HCT116 (cell line): ENCODE measurements around the gene KIAA0232.

Experiments used
- CBX3 ChIP-seq: IDR thresholded peaks from 2 replicates; pipeline ENCODE4 v1.6.1; 2012; ENCODE audit warnings: low read depth
- CEBPB ChIP-seq: IDR thresholded peaks from 2 replicates; pipeline ENCODE4 v1.6.1; 2012; ENCODE audit warnings: low read depth
- EZH2 ChIP-seq: fragments of 200-600 bp; sonication (generic); IDR thresholded peaks from 2 replicates; pipeline ENCODE4 v1.6.1; 2017; ENCODE audit warnings: antibody characterized with exemption, mixed run types
- POLR2A ChIP-seq: IDR thresholded peaks from 2 replicates; pipeline ENCODE4 v1.7.0; 2011; ENCODE audit warnings: borderline replicate concordance; ENCODE audit not compliant: insufficient read depth, insufficient read length; ENCODE audit errors: extremely low read depth
- POLR2AphosphoS5 ChIP-seq: IDR thresholded peaks from 2 replicates; pipeline ENCODE4 v1.6.1; 2011; ENCODE audit warnings: mild to moderate bottlenecking, low read depth, low read length, moderate library complexity
- ZNF274 ChIP-seq: fragments of 200-500 bp; sonication (Bioruptor generic); IDR thresholded peaks from 2 replicates; pipeline ENCODE4 v1.6.1; 2014; ENCODE audit warnings: mild to moderate bottlenecking, low read depth, low read length, inconsistent platforms
- TF ChIP-seq, protein P1 (sequence below): IDR thresholded peaks from 2 replicates; pipeline ENCODE4 v1.6.1; 2011; ENCODE audit warnings: mild to moderate bottlenecking, low read length, moderate library complexity; ENCODE audit not compliant: insufficient replicate concordance; ENCODE audit errors: extremely low read depth
- TF ChIP-seq, protein P2 (sequence below), 3 experiments: fragments of 200-600 bp in 1 of 3; sonication (generic) in 1 of 3; IDR thresholded peaks in 2 of 3; conservative IDR thresholded peaks in 1 of 3; 2 replicates each; pipeline ENCODE4 v1.5.1; 2012 to 2017; ENCODE audit warnings: low read depth in 2 of 3, low read length in 2 of 3, antibody characterized with exemption in 1 of 3, borderline replicate concordance in 1 of 3, control low read depth in 1 of 3, mild to moderate bottlenecking in 1 of 3, mixed read lengths in 1 of 3, mixed run types in 1 of 3, moderate library complexity in 1 of 3; ENCODE audit not compliant: insufficient read depth in 1 of 3
- TF ChIP-seq, protein P3 (sequence below): IDR thresholded peaks from 2 replicates; pipeline ENCODE4 v1.6.1; 2012

DNA sequence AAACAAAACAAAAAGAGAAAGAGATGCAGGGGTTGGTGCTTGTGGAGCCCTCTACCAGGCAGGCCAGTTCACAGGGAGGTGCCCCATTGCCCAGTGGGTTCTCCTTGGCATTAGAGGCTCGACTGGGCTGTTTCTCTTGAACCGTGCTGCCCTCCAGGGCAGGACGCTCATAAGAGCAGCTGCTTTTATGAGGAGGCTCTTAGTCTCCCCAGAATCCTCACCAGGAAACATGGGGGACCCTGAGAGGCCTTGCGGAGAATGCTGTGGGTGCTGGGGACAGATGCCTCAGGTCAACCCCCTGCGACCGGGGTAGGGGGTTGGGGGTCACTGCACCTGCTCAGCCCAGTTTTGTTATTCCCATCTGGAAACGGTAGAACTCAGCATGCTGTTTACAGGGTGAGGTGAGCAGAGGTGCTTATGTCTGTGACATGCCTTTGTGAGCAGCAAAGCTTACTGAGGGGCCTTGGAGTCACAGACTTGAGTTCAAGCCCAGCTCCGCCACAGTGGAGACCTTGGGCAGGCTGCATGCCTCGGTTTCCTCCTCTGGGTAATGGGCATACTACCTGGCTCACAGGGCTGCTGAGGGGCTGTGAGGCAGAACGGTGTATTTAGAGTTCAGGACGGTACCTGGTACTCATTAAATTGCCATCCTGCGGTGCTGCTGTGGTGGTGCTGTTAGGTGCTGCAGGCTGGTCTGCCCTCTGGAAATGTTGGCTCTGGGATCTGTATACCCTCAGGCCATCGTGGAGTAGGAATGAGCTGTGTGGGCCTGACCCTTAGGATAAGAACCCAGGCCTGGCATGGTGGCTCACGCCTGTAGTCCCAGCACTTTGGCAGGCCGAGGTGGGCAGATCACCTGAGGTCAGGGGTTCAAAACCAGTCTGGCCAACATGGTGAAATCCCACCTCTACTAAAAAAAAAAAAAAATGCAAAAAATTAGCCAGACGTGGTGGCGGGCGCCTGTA is 132.8 kb downstream of the KIAA0232 start:
- TF ChIP-seq, protein P1, sequence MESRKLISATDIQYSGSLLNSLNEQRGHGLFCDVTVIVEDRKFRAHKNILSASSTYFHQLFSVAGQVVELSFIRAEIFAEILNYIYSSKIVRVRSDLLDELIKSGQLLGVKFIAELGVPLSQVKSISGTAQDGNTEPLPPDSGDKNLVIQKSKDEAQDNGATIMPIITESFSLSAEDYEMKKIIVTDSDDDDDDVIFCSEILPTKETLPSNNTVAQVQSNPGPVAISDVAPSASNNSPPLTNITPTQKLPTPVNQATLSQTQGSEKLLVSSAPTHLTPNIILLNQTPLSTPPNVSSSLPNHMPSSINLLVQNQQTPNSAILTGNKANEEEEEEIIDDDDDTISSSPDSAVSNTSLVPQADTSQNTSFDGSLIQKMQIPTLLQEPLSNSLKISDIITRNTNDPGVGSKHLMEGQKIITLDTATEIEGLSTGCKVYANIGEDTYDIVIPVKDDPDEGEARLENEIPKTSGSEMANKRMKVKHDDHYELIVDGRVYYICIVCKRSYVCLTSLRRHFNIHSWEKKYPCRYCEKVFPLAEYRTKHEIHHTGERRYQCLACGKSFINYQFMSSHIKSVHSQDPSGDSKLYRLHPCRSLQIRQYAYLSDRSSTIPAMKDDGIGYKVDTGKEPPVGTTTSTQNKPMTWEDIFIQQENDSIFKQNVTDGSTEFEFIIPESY: no peak
- TF ChIP-seq, protein P2, sequence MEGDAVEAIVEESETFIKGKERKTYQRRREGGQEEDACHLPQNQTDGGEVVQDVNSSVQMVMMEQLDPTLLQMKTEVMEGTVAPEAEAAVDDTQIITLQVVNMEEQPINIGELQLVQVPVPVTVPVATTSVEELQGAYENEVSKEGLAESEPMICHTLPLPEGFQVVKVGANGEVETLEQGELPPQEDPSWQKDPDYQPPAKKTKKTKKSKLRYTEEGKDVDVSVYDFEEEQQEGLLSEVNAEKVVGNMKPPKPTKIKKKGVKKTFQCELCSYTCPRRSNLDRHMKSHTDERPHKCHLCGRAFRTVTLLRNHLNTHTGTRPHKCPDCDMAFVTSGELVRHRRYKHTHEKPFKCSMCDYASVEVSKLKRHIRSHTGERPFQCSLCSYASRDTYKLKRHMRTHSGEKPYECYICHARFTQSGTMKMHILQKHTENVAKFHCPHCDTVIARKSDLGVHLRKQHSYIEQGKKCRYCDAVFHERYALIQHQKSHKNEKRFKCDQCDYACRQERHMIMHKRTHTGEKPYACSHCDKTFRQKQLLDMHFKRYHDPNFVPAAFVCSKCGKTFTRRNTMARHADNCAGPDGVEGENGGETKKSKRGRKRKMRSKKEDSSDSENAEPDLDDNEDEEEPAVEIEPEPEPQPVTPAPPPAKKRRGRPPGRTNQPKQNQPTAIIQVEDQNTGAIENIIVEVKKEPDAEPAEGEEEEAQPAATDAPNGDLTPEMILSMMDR (IDR thresholded peaks at IDR 0.05 in 2 of 3, conservative IDR thresholded peaks at IDR 0.05 in 1 of 3; ENCODE audit: borderline replicate concordance in 1 of 3, insufficient read depth in 1 of 3, low read depth in 2 of 3, low read length in 2 of 3): no peak
- TF ChIP-seq EZH2 (no peak), ZNF274 (no peak), POLR2AphosphoS5 (no peak), POLR2A (no peak), CEBPB (no peak), CBX3 (no peak)
- TF ChIP-seq, protein P3, sequence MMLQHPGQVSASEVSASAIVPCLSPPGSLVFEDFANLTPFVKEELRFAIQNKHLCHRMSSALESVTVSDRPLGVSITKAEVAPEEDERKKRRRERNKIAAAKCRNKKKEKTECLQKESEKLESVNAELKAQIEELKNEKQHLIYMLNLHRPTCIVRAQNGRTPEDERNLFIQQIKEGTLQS: no peak
